Inflammatory macrophage treated with lipopolysaccharide for 4 hours (primary cell): ENCODE data around the gene OSGEP.
A peak's percentile ranks its signal among the peaks of the same experiment; 100 is the strongest.
"Not testable (repeated sequence)": the region's sequence is repeated elsewhere in the genome, so short reads cannot be mapped to it uniquely, and the experiment has no call there.

Source experiments
- DNase-seq: peaks from one replicate; pipeline ENCODE4 v3.0.0-alpha.2; 2020

Gene OSGEP

GRCh38 chr14:20469242-20469889, 14.8 kb upstream of the OSGEP start, which contains the start of gene PNP:
PNP (plus strand) TSS chr14:20469406; CDS start chr14:20469525, 119 bp downstream.
- peak; percentile 91 for DNase-seq

- DNase-seq, result no peak
Measured at GRCh38 chr14:20468764-20469241, 14.2 kb upstream of the OSGEP start.

- peak; percentile 100 for DNase-seq
Measured at GRCh38 chr14:20461225-20462141, 6.9 kb upstream of the OSGEP start, which contains the start of gene PIP4P1. PIP4P1 (minus strand) TSS chr14:20461434; CDS start chr14:20461325, 109 bp downstream.

- peak; percentile 36 for DNase-seq
Measured at GRCh38 chr14:20460458-20461224, 6.0 kb upstream of the OSGEP start.

GRCh38 chr14:20458031-20458789, 3.6 kb upstream of the OSGEP start:
- DNase-seq, result no peak

DNA sequence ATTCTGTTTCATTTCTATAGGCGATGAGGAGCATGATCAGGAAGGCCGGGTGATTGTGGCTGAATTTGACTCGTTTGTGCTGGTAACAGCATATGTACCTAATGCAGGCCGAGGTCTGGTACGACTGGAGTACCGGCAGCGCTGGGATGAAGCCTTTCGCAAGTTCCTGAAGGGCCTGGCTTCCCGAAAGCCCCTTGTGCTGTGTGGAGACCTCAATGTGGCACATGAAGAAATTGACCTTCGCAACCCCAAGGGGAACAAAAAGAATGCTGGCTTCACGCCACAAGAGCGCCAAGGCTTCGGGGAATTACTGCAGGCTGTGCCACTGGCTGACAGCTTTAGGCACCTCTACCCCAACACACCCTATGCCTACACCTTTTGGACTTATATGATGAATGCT, 2.4 kb upstream of the OSGEP start:
- peak; percentile 35 for DNase-seq

DNA sequence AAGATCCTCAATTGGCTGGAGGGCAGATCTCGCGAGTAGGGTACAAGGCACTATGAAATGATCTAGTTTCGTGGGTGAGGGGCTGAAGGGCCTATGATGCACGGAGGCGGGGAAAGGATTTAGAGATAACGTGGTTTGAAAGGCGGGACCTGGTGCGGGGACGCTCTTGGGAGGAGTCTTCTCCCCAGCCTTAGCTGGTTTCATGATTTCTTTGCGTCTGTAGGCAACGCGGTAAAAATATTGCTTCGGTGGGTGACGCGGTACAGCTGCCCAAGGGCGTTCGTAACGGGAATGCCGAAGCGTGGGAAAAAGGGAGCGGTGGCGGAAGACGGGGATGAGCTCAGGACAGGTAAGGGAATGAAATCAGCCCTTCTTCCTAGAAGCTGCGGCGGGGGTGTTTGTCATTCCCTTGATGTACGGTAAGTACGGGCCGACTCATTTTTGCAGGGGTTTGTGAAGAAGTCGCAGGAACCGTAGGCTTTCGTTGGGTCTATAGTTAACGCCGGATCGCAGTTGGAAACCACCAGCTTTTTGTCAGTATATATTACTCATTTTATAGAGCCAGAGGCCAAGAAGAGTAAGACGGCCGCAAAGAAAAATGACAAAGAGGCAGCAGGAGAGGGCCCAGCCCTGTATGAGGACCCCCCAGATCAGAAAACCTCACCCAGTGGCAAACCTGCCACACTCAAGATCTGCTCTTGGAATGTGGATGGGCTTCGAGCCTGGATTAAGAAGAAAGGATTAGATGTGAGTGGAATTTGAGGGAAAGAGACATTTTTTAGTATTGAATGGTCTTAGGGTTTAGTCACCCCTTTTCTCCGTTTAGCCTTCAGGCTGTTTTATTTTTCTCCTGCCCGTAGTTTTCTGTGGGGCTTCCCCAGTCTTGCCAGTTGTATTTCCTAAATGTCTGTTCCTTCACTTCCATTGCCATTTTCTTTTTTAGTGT, 1.0 kb upstream of the OSGEP start:
- peak; percentile 72 for DNase-seq

- not testable (repeated sequence) for DNase-seq
Measured at GRCh38 chr14:20452831-20453230, 1.8 kb downstream of the OSGEP start.

DNA sequence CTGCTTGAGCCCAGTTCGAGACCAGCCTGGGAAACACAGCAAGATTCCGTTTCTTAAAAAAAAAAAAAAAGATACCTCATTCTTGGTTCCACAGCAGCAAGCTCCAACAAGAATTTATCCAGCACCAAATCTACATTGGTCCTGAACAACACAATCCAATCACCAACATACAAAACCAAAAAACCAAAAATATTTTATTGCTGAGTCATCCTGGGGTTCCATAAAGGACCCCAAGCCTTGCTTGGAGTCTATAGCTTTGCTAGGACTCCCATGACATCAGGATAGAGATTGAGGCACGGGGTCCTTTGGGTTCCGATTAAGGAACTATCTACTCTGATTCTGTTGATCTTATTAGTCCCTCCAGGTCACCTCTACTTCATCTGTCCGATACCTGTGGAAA, 7.7 kb downstream of the OSGEP start:
- no peak for DNase-seq

DNA sequence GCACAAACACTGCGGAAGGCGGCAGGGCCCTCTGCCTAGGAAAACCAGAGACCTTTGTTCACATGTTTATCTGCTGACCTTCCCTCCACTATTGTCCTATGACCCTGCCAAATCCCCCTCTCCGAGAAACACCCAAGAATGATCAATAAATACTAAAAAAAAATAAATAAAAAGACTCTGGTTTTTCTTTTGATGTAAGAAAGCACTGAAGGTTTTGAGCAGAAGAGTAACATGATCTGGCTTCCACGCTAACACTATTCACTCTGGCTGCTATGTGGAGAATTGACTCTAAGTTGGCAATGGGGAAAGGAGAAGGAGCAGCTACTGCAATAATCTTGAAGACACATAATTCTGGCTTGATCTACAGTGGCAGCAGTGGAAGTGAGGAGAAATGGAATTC, 11.0 kb downstream of the OSGEP start:
- not testable (repeated sequence) for DNase-seq

GRCh38 chr14:20441461-20441860, 13.2 kb downstream of the OSGEP start:
- DNase-seq, result peak; percentile 33

GRCh38 chr14:20440882-20441281, 13.7 kb downstream of the OSGEP start:
- peak; percentile 41 for DNase-seq

GRCh38 chr14:20440465-20440864, 14.1 kb downstream of the OSGEP start:
- no peak for DNase-seq

DNA sequence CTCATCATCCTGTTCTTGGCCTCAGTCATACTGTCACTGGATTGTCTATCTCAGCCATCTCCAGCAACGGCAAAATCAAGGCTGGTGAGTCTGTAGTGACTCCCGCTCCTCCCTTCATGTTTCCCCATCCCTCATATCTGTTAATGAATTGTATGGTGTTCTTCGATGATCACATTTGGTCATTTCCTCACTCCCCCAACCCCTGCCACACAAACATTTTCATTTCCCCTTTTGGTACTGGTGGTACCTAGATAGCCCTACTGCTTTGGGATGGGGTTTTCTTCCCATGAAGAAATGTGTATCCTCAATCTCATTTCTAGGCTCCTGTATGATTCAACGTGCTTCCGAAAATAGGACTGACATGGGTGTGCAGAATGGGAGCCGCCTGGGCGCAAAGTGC, 15.9 kb downstream of the OSGEP start:
- peak; percentile 39 for DNase-seq

- no peak for DNase-seq
Measured at GRCh38 chr14:20436363-20436755, 18.3 kb downstream of the OSGEP start.

GRCh38 chr14:20435582-20436362, 18.8 kb downstream of the OSGEP start, which contains the start of gene KLHL33:
KLHL33 (minus strand) TSS chr14:20436166; CDS start chr14:20435811, 355 bp downstream.
- DNase-seq, result no peak

- no peak for DNase-seq
Measured at GRCh38 chr14:20434701-20435581, 19.7 kb downstream of the OSGEP start.

DNA sequence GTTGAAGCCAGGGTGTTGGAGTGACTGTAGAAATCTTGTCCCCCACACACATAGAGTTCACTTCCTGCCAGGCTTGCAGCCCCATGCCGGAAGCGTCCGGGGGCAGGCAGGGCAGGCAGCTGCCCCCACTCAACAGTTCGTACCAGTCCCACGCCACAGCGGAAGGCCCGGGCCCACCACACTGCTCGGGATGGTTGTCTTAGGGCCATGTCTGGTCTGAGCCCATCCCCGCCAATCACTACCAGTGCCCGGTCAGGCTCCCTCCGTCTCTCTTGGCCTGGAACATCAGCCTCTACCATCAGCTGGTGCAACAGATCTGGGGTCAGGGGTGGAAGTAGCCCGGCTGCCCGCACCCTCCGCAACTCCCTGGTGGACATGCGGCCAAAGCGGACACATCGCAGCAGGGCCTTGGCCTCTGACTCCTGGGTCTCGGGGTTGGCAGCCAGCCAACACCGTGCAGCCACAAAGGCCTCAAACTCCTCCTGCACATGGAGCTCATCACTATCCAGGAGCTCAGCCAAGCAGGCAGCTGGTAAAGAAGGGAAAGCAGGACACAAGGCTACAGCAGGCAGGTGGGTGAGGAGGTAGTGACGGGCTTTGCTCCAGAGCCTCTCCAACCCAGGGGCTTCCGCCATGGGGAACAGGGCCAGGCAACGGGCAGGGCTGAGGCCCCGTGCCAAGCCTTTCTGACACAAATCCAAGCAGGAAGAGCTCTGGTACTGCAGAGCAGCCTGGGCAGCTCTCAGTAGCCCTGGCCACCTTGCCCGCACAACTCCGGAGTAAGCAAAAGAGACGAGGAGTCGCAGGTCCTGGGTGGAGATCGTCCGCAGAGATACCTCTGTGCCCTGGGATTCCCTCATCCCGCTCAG, 24.6 kb downstream of the OSGEP start:
- DNase-seq, result no peak
